H9 (cell line): ENCODE measurements around the gene ISG20. TPM values are rescaled to one million over a fixed set of nuclear protein-coding genes. Genes with fewer than 3 reads are reported as not detected.

Source experiments
- DNase-seq: peaks from one replicate; pipeline ENCODE4 v3.0.0-alpha.2; 2017
- H2AFZ ChIP-seq: one replicate; pipeline ENCODE4 v1.6.1; 2013; ENCODE audit warnings: mild to moderate bottlenecking, low read length, control low read depth, moderate library complexity
- H2AK5ac ChIP-seq: 2 replicates; pipeline ENCODE4 v1.6.1; 2013; ENCODE audit warnings: low read length, control low read depth, mixed read lengths; ENCODE audit not compliant: insufficient read length
- H2BK120ac ChIP-seq: one replicate; pipeline ENCODE4 v1.6.1; 2013; ENCODE audit warnings: low read depth, mild to moderate bottlenecking, low read length, control low read depth, inconsistent platforms; ENCODE audit not compliant: poor library complexity, severe bottlenecking
- H2BK12ac ChIP-seq: 2 replicates; pipeline ENCODE4 v1.6.1; 2013; ENCODE audit warnings: low read length, control low read depth, mixed read lengths, low read depth; ENCODE audit not compliant: insufficient read length
- H2BK15ac ChIP-seq: 2 replicates; pipeline ENCODE4 v1.6.1; 2013; ENCODE audit warnings: low read depth, low read length, control low read depth
- H2BK20ac ChIP-seq: one replicate; pipeline ENCODE4 v1.6.1; 2013; ENCODE audit warnings: low read depth, mild to moderate bottlenecking, low read length, control low read depth, inconsistent platforms; ENCODE audit not compliant: poor library complexity, severe bottlenecking
- H2BK5ac ChIP-seq: 2 replicates; pipeline ENCODE4 v1.6.1; 2013; ENCODE audit warnings: low read length, control low read depth, mixed read lengths; ENCODE audit not compliant: insufficient read length
- H3K14ac ChIP-seq: 2 replicates; pipeline ENCODE4 v1.6.1; 2013; ENCODE audit warnings: low read length, control low read depth; ENCODE audit not compliant: insufficient read depth
- H3K18ac ChIP-seq: 2 replicates; pipeline ENCODE4 v1.6.1; 2013; ENCODE audit warnings: low read depth, mild to moderate bottlenecking, mixed read lengths, low read length, control low read depth; ENCODE audit not compliant: insufficient read length
- H3K23ac ChIP-seq: 2 replicates; pipeline ENCODE4 v1.6.1; 2013; ENCODE audit warnings: low read length, control low read depth, mixed read lengths, low read depth; ENCODE audit not compliant: insufficient read length
- H3K23me2 ChIP-seq: 2 replicates; pipeline ENCODE4 v1.6.1; 2013; ENCODE audit warnings: low read depth, mild to moderate bottlenecking, mixed read lengths, low read length, control low read depth; ENCODE audit not compliant: insufficient read length, poor library complexity, severe bottlenecking
- H3K27ac ChIP-seq: 2 replicates; pipeline ENCODE4 v1.5.1; 2013; ENCODE audit warnings: low read length, control low read depth, mixed read lengths, low read depth; ENCODE audit not compliant: insufficient read length
- H3K27me3 ChIP-seq: 2 replicates; pipeline ENCODE4 v1.6.1; 2013; ENCODE audit warnings: low read length, control low read depth, inconsistent platforms; ENCODE audit not compliant: insufficient read depth
- H3K4ac ChIP-seq: 2 replicates; pipeline ENCODE4 v1.6.1; 2013; ENCODE audit warnings: low read depth, mild to moderate bottlenecking, control low read depth, inconsistent platforms, low read length, moderate library complexity
- H3K4me1 ChIP-seq: 2 replicates; pipeline ENCODE4 v1.6.1; 2013; ENCODE audit warnings: low read length, control low read depth, inconsistent platforms; ENCODE audit not compliant: insufficient read depth
- H3K4me2 ChIP-seq: 2 replicates; pipeline ENCODE4 v1.6.1; 2013; ENCODE audit warnings: low read length, control low read depth, mixed read lengths; ENCODE audit not compliant: insufficient read length, insufficient read depth
- H3K56ac ChIP-seq: 2 replicates; pipeline ENCODE4 v1.6.1; 2013; ENCODE audit warnings: low read depth, mild to moderate bottlenecking, mixed read lengths, low read length, control low read depth; ENCODE audit not compliant: insufficient read length
- H3K79me1 ChIP-seq: 2 replicates; pipeline ENCODE4 v1.6.1; 2013; ENCODE audit warnings: low read depth, mild to moderate bottlenecking, moderate library complexity, low read length, control low read depth, inconsistent platforms; ENCODE audit not compliant: insufficient read depth, poor library complexity, severe bottlenecking
- H3K79me2 ChIP-seq: 2 replicates; pipeline ENCODE4 v1.6.1; 2013; ENCODE audit warnings: low read length, control low read depth, inconsistent platforms; ENCODE audit not compliant: insufficient read depth
- H3K9ac ChIP-seq: 2 replicates; pipeline ENCODE4 v1.6.1; 2013; ENCODE audit warnings: low read length, control low read depth, mixed read lengths; ENCODE audit not compliant: insufficient read length; ENCODE audit errors: extremely low read depth
- H3K9me3 ChIP-seq: one replicate; pipeline ENCODE4 v1.6.1; 2013; ENCODE audit warnings: low read depth, low read length, inconsistent platforms; ENCODE audit not compliant: control insufficient read depth
- H3T11ph ChIP-seq: one replicate; pipeline ENCODE4 v1.6.1; 2013; ENCODE audit warnings: mild to moderate bottlenecking, low read length, control low read depth, inconsistent platforms
- H4K20me1 ChIP-seq: one replicate; pipeline ENCODE4 v1.6.1; 2013; ENCODE audit not compliant: control insufficient read depth, insufficient read length, insufficient read depth
- H4K5ac ChIP-seq: 2 replicates; pipeline ENCODE4 v1.6.1; 2013; ENCODE audit warnings: low read depth, mild to moderate bottlenecking, mixed read lengths, low read length, control low read depth; ENCODE audit not compliant: insufficient read length
- H4K8ac ChIP-seq: replicated peaks from 2 replicates; pipeline ENCODE4 v1.6.1; 2013; ENCODE audit warnings: low read length, control low read depth, mixed read lengths, low read depth; ENCODE audit not compliant: insufficient read length
- H4K91ac ChIP-seq: 2 replicates; pipeline ENCODE4 v1.6.1; 2013; ENCODE audit warnings: low read depth, mild to moderate bottlenecking, moderate library complexity, mixed read lengths, low read length, control low read depth; ENCODE audit not compliant: insufficient read length
- H3K27ac Mint-ChIP-seq, 3 experiments: 2 replicates in 2 of 3; 3 replicates in 1 of 3; pipeline ENCODE4 v1.8.0; 2020 to 2021; ENCODE audit warnings: mixed read lengths in 3 of 3, mild to moderate bottlenecking in 1 of 3, moderate library complexity in 1 of 3
- H3K27me3 Mint-ChIP-seq: 2 replicates; pipeline ENCODE4 v1.8.0; 2021; ENCODE audit warnings: low read depth, mild to moderate bottlenecking, moderate library complexity, mixed read lengths
- H3K36me3 Mint-ChIP-seq, 3 experiments: 2 replicates in 2 of 3; 3 replicates in 1 of 3; pipeline ENCODE4 v1.8.0; 2020 to 2021; ENCODE audit warnings: low read depth in 3 of 3, mixed read lengths in 3 of 3; ENCODE audit not compliant: insufficient read depth in 1 of 3
- H3K4me1 Mint-ChIP-seq, 2 experiments: 2 replicates each; pipeline ENCODE4 v1.8.0; 2020; ENCODE audit warnings: mixed read lengths in 2 of 2
- H3K4me3 Mint-ChIP-seq, 2 experiments: 2 replicates in 1 of 2; 3 replicates in 1 of 2; pipeline ENCODE4 v1.8.0; 2020 to 2021; ENCODE audit warnings: mild to moderate bottlenecking in 2 of 2, mixed read lengths in 2 of 2, moderate library complexity in 1 of 2
- H3K9me3 Mint-ChIP-seq, 2 experiments: 2 replicates in 1 of 2; 3 replicates in 1 of 2; pipeline ENCODE4 v1.8.0; 2020; ENCODE audit warnings: mild to moderate bottlenecking in 2 of 2, mixed read lengths in 2 of 2, moderate library complexity in 1 of 2
- WGBS: extraction: QIAGEN DNeasy Blood & Tissue Kit; methylation state at CpG from one replicate; pipeline ENCODE4 v1.1.7; 2013; ENCODE audit warnings: missing lambda C conversion rate, low lambda C conversion rate, mixed read lengths; ENCODE audit not compliant: insufficient read length; ENCODE audit errors: extremely low coverage; 5-methylcytosine and 5-hydroxymethylcytosine counted together
- total RNA-seq: library from RNA; stranded (reverse); gene quantifications from 2 replicates; pipeline ENCODE4 v1.2.1, GENCODE V29; 2021
- TF ChIP-seq, protein P1 (sequence below): fragments of 200-600 bp; sonication (generic); conservative IDR thresholded peaks from 3 replicates; pipeline ENCODE4 v1.8.0; 2021; ENCODE audit warnings: antibody characterized with exemption, mild to moderate bottlenecking

ISG20 gene
- total RNA-seq, 1 experiment from 2014 or later = 7.4 TPM

DNA sequence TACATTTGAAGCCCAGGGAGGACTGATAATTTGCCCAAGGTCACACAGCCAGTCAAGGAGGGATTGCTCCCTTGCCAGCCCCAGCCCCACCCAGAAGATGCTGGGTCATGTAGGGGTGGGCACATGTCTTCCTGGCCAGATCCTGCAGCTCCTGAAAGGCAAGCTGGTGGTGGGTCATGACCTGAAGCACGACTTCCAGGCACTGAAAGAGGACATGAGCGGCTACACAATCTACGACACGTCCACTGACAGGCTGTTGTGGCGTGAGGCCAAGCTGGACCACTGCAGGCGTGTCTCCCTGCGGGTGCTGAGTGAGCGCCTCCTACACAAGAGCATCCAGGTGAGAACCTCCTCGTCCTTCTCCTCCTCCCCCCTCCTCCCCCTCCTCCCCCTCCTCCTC is 13.2 kb downstream of the ISG20 start:
- Histone ChIP-seq H2BK15ac (no peak overlapping the region), H4K8ac (no peak overlapping the region), H3K18ac (no peak overlapping the region), H3K23me2 (no peaks in the 10 kb centered on the region), H3K4ac (no peak overlapping the region), H2AFZ (no peak overlapping the region), H4K5ac (no peak overlapping the region), H2AK5ac (no peak overlapping the region), H3K14ac (no peak overlapping the region), H3K79me1 (no peaks in the 10 kb centered on the region), H3K56ac (no peak overlapping the region), H4K20me1 (no peaks in the 10 kb centered on the region), H4K91ac (no peak overlapping the region), H3K27me3 (no peaks in the 10 kb centered on the region), H3K27ac (no peak overlapping the region), H2BK20ac (no peak overlapping the region), H3K23ac (no peak overlapping the region), H3K79me2 (no peaks in the 10 kb centered on the region), H2BK12ac (no peak overlapping the region), H3K4me2 (no peak overlapping the region), H2BK5ac (no peak overlapping the region), H3K9ac (no peak overlapping the region), H3K4me1 (no peaks in the 10 kb centered on the region; the same call in 1 of the 2 replicates), H3K9me3 (no peaks in the 10 kb centered on the region), H3T11ph (no peak overlapping the region), H2BK120ac (no peak overlapping the region)
- no peak for DNase-seq
- WGBS = no CpG with 5 or more reads among the region's 9 CpGs
- Mint-ChIP-seq H3K27me3 (no peaks in the 10 kb centered on the region; the same call in 1 of the 2 replicates), H3K9me3 (no peaks in the 10 kb centered on the region), H3K36me3 (no peaks in the 10 kb centered on the region), H3K27ac (no peak overlapping the region), H3K4me1 (peaks cover 24 to 26% of the 10 kb centered on the region in 2 experiments), H3K4me3 (no peak overlapping the region)
- TF ChIP-seq, protein P1, sequence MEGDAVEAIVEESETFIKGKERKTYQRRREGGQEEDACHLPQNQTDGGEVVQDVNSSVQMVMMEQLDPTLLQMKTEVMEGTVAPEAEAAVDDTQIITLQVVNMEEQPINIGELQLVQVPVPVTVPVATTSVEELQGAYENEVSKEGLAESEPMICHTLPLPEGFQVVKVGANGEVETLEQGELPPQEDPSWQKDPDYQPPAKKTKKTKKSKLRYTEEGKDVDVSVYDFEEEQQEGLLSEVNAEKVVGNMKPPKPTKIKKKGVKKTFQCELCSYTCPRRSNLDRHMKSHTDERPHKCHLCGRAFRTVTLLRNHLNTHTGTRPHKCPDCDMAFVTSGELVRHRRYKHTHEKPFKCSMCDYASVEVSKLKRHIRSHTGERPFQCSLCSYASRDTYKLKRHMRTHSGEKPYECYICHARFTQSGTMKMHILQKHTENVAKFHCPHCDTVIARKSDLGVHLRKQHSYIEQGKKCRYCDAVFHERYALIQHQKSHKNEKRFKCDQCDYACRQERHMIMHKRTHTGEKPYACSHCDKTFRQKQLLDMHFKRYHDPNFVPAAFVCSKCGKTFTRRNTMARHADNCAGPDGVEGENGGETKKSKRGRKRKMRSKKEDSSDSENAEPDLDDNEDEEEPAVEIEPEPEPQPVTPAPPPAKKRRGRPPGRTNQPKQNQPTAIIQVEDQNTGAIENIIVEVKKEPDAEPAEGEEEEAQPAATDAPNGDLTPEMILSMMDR = no peak
